Measurements from ENCODE around the gene TDRKH. TPM values are rescaled to one million over a fixed set of nuclear protein-coding genes. Genes with fewer than 3 reads are reported as not detected.

Gene TDRKH
- total and polyA plus RNA-seq, 2 of the 13 experiments (the other 11 are each of a cell fraction or from before 2014, with no cell fraction given) = 3.9 to 5.4 TPM

GRCh38 chr1:151790071-151790939 lies at the start of gene TDRKH (continued):
- TF ChIP-seq ZNF253 (CRISPR knock-in tag; IDR thresholded peaks at IDR 0.05; ENCODE audit: borderline replicate concordance) = peak; percentile 84; the same call in 1 of the 2 replicates

GRCh38 chr1:151839457-151840403 lies 49.4 kb upstream of the TDRKH start, which contains the start of gene C2CD4D:
Gene C2CD4D (minus strand): TSS chr1:151839820. CDS start chr1:151838989, 831 bp downstream.
- CTCF ChIA-PET (ENCODE audit: low intra/inter-chr PET ratio, low total read pairs) = no interaction called here
- intact Hi-C loops (cut with micrococcal nuclease; ENCODE audit: unreplicated experiment) (loop anchor here (10.0 kb wide), 3 partner anchors 75 to 395 kb away; partner anchors contain the start of genes MRPL9 and TUFT1), in situ Hi-C loops (cut with HindIII; ENCODE audit: extremely low pct_ligation_motif_present, low pct_unique_long_range_greater_than_20kb) (loop anchor here (10.0 kb wide), 2 partner anchors 125 to 245 kb away; partner anchors contain the start of gene CELF3)
- POLR2A ChIA-PET = interaction anchor here (1.2 to 1.4 kb wide), 5 partner anchors 9 to 299 kb away, joined by 3 to 10 read pairs (median 6); partner anchors contain the start of genes MRPL9 and TUFT1
- ATAC-seq (peak; percentile 71), DNase-seq (ENCODE audit: low spot score) (peak; percentile 68), FAIRE-seq (no peak)
- peak within 1 kb of the TSS; percentile 58 for H3K9ac ChIP-seq (ENCODE audit: insufficient read depth, low read depth, low read length)
- BruUV-seq (replicated peaks) = no TSS peak
- H3K79me2 ChIP-seq (ENCODE audit: insufficient read depth, low read length) = no peaks in the 10 kb centered on the region
- no peaks in the 10 kb centered on the region for H4K20me1 ChIP-seq (ENCODE audit: insufficient read depth, low read length)
- no peaks in the 10 kb centered on the region for H3K36me3 ChIP-seq (replicated peaks in 1 of 2; ENCODE audit: control insufficient read depth in 1 of 2, insufficient read depth in 2 of 2, low read length in 2 of 2)
- no peak within 1 kb of the TSS for H3K27ac ChIP-seq (ENCODE audit: extremely low read length, insufficient read depth, low read length)
- H3K4me2 ChIP-seq (ENCODE audit: low read depth, low read length) = peak within 1 kb of the TSS; percentile 66
- WGBS (ENCODE audit: low lambda C conversion rate) = 59% methylated on average over 41 of the region's 47 CpGs
- H3K9me3 ChIP-seq (ENCODE audit: low read length) = no peaks in the 10 kb centered on the region
- peak within 1 kb of the TSS; percentile 34 to 56 (median 42); a peak in 5 of 6 replicates for H3K4me3 ChIP-seq (replicated peaks in 1 of 3; ENCODE audit: insufficient read depth in 1 of 3, low read depth in 2 of 3, low read length in 3 of 3)
- H3K4me1 ChIP-seq (ENCODE audit: insufficient read depth, low read length) = peaks cover 58% of the 10 kb centered on the region
- peaks cover 0 to 5% of the 10 kb centered on the region in 2 experiments; a peak in 2 of 5 replicates for H3K27me3 ChIP-seq (ENCODE audit: control insufficient read depth in 1 of 2, insufficient read depth in 2 of 2, low read length in 2 of 2)
- H2AFZ ChIP-seq (ENCODE audit: low read length) = no peak within 1 kb of the TSS
- TF ChIP-seq SOX5 (CRISPR knock-in tag; IDR thresholded peaks at IDR 0.05; ENCODE audit: borderline replicate concordance) (no peak), ZNF567 (CRISPR knock-in tag; IDR thresholded peaks at IDR 0.05; ENCODE audit: borderline replicate concordance) (no peak), NCOA2 (CRISPR knock-in tag; IDR thresholded peaks at IDR 0.05) (no peak), ETS1 (CRISPR knock-in tag; IDR thresholded peaks at IDR 0.05) (no peak), SAP130 (CRISPR knock-in tag; IDR thresholded peaks at IDR 0.05; ENCODE audit: low read depth) (peak; percentile 41; the same call in 1 of the 2 replicates), RNF219 (CRISPR knock-in tag; IDR thresholded peaks at IDR 0.05) (no peak), ZNF431 (CRISPR knock-in tag; IDR thresholded peaks at IDR 0.05; ENCODE audit: borderline replicate concordance, low read depth) (no peak), XBP1 (CRISPR knock-in tag; IDR thresholded peaks at IDR 0.05) (no peak), KDM5B (CRISPR knock-in tag; IDR thresholded peaks at IDR 0.05; ENCODE audit: borderline replicate concordance) (peak; percentile 55; the same call in 1 of the 2 replicates), DMAP1 (CRISPR knock-in tag; IDR thresholded peaks at IDR 0.05) (no peak), DR1 (CRISPR knock-in tag; IDR thresholded peaks at IDR 0.05) (no peak), FOXP1 (IDR thresholded peaks at IDR 0.05) (no peak), FOXP1 (CRISPR knock-in tag; IDR thresholded peaks at IDR 0.05) (no peak), ZNF720 (CRISPR knock-in tag; IDR thresholded peaks at IDR 0.05) (no peak), HNRNPL (IDR thresholded peaks at IDR 0.05; ENCODE audit: low read depth, low read length) (no peak)
- TF ChIP-seq, protein P1, sequence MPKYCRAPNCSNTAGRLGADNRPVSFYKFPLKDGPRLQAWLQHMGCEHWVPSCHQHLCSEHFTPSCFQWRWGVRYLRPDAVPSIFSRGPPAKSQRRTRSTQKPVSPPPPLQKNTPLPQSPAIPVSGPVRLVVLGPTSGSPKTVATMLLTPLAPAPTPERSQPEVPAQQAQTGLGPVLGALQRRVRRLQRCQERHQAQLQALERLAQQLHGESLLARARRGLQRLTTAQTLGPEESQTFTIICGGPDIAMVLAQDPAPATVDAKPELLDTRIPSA (CRISPR knock-in tag; IDR thresholded peaks at IDR 0.05; ENCODE audit: borderline replicate concordance) = no peak
